MV-4-11 (cell line): ENCODE results near the gene RAB30.

Experiments used
- DNase-seq: peaks from one replicate; lab custom pipeline; 2025; lab: John Stamatoyannopoulos, UW

RAB30 gene

DNA sequence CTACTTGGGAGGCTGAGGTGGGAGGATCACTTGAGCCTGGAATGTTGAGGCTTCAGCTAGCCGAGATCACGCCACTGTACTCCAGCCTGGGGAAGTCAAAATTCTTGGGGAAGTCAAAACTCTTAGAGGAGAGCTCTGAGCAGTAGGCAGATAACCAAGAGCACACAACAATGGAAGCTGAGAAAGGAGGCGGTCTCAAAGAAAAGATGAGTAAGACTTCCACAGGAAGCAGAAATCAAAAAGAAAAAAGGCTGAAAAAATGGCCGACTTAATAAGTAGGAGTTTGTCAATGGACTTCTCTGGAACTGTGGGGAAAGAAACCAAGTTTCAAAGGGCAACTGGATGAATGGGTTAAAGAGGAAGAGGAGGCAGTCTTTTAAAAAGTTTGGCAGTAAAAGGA, 32.1 kb downstream of the RAB30 start:
- DNase-seq, result no peak

- DNase-seq, result no peak
These were observed 33.8 kb downstream of the RAB30 start for GRCh38 chr11:83037877-83038276.

GRCh38 chr11:83036701-83037100, 35.0 kb downstream of the RAB30 start:
- DNase-seq, result no peak

GRCh38 chr11:83035070-83035854, 36.4 kb downstream of the RAB30 start:
- DNase-seq, result no peak

DNA sequence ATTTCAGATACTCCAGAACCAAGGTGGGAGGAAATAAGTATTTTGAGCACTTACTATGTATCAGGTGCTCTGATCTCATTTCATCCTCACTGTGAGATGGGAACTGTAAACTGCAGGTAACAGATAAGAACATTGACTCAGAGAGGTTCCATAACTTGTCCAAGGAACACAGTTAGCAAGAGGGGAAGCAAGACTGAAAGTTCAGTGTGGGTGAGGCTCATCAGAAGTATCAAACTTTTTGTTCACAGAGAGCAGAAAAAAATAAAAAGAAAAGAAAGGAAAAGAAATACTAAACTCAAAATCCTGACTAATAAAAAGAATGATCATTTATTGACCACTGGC, 37.1 kb downstream of the RAB30 start:
- DNase-seq, result no peak

DNA sequence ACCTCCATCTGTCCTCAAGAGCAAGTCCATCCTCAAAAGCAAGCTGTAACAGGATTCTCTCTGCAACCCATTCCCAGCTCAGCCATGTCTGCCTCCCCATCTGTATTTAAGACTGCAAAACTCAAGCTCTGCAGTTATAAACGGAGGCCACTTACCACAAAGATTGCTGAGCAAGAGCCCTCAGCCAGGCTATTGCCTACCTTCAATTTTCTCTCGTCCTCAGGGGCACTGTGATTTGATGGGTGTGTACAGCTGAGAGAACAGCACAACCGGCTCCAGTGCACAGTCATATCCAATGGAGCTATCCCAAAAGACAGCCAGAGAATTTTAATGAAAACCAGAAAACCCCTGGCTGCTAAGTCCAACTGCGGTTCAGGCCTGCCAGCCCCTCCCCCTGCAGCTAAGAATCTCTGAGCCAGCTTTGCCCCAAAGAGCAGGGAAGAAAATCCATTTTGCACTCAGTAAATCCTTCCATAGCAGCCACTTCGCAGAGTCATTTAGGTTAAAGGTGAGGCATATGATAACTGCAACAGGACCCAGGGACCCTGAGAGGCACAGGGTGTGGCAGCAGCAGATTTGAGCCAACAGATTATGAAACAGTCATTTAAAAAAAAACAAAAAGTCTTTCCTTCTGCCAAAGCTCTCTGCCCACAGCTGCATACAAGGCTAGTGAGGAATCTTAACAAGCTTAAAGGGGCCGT, 37.6 kb downstream of the RAB30 start:
- no peak for DNase-seq

GRCh38 chr11:83033371-83033770, 38.3 kb downstream of the RAB30 start:
- DNase-seq, result no peak

DNA sequence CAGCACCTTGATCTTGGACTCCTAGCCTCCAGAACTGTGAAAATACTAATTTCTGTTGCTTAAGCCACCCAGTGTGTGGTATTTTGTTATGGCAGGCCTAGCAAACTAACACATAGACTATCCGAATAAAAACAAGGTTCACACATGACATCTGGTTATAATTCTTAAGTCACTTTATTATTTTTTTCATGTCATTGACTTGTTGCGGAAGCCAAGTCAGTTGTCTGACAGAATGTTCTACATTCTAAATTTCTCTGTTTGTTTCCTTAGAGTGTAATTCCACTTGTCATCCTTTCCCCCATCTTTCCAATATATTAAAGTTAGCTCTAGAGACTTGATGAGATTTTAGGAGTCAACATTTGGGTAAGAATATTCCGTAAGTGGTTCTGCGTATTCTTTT, 40.6 kb downstream of the RAB30 start:
- no peak for DNase-seq

- no peak for DNase-seq
These were observed 43.9 kb downstream of the RAB30 start for GRCh38 chr11:83027794-83028193.

DNA sequence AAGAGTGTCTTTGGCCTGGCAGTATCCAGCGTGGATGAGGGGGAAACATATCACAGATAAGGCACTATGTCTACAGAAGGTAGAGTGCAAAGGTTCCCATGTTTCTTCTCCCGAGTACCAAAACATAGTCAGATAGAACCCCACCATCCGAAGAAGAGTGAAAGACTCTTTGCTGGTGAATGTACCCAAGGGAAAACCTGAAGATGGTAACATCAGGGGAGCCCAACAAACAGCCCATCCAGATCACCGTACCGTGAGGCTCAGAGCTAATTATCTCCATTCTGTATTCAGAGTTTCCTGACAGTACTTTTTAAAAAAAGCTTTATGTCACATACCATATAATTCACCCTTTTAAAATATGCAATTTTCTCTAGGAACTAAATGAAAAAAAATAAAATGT, 44.4 kb downstream of the RAB30 start:
- DNase-seq, result no peak

GRCh38 chr11:83026229-83026628, 45.5 kb downstream of the RAB30 start:
- DNase-seq, result no peak

- DNase-seq, result no peak
These were observed 46.4 kb downstream of the RAB30 start for GRCh38 chr11:83025267-83025704.

- DNase-seq, result peak; percentile 28
These were observed 47.3 kb downstream of the RAB30 start for GRCh38 chr11:83024270-83024854.

GRCh38 chr11:83023410-83023809, 48.3 kb downstream of the RAB30 start:
- no peak for DNase-seq

DNA sequence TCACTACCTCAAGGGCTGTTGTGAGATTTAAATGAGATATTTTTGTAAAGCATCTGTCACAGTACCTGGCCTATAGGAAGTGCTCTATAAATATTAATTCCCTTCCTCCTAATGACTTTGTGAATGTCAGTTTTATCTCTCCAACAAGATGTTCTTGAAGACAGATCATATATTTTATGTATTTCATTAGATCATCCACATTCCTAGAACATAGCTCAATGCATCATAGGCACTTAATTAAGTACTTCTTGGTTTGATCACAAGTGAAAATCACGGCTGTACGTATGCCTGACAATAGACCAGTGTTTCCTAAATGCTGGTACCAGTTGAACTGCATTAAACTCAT, 49.9 kb downstream of the RAB30 start:
- DNase-seq, result no peak

- no peak for DNase-seq
These were observed 50.5 kb downstream of the RAB30 start for GRCh38 chr11:83020942-83021779.

DNA sequence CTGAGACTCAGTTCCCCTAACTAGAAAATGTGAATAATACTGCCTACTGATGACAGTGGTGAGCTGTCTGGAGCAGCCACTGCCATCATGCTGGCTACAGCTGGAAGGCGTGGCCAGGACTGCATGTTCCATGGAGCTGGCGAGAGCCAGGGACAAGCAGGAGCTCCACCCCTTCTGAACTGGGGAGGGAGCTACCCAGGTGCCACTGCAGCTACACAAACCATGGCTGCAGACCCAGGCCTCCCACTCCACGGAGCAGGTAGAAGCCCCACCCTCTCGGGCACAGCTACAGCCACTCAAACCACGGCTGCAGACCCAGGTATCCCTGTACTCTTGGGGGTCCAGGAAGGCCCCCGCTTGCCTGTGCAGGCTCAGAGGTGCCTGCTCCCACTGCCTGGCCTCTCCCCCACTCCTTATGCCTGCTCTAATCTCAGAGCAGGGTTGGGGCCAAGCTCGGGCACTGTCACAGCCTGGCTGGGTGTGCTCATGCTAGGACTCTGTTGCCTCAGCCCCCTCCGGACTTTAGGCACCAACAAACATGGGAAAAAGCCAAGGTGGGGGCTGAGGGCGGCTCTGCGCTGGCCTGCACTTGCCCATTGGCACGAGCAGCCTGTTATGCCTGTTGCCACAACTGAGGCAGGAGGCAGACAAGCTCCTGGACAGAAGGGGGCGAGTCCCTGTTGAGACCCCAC, 51.7 kb downstream of the RAB30 start:
- DNase-seq, result no peak

GRCh38 chr11:83014951-83015350, 56.7 kb downstream of the RAB30 start:
- DNase-seq, result no peak

GRCh38 chr11:83012168-83013067, 59.3 kb downstream of the RAB30 start:
- DNase-seq, result no peak

- DNase-seq, result no peak
These were observed 60.1 kb downstream of the RAB30 start for GRCh38 chr11:83011333-83012167.
